Mesendoderm (in vitro differentiated cells): ENCODE results near the gene KLHDC7A.

Experiments
- DNase-seq: peaks from one replicate; pipeline ENCODE4 v3.0.0; 2013
- H2AK5ac ChIP-seq: 2 replicates; pipeline ENCODE4 v1.6.1; 2013; ENCODE audit warnings: low read length, inconsistent platforms
- H2BK120ac ChIP-seq: 2 replicates; pipeline ENCODE4 v1.6.1; 2013; ENCODE audit warnings: low read depth, mild to moderate bottlenecking, low read length, moderate library complexity, mixed read lengths
- H2BK15ac ChIP-seq: replicated peaks from 2 replicates; pipeline ENCODE4 v1.6.1; 2013; ENCODE audit warnings: low read depth, mild to moderate bottlenecking, moderate library complexity
- H2BK5ac ChIP-seq: 2 replicates; pipeline ENCODE4 v1.6.1; 2013; ENCODE audit warnings: low read length, inconsistent platforms
- H3K18ac ChIP-seq: 2 replicates; pipeline ENCODE4 v1.6.1; 2013; ENCODE audit warnings: mild to moderate bottlenecking, low read length, mixed read lengths
- H3K23ac ChIP-seq: one replicate; pipeline ENCODE4 v1.6.1; 2013; ENCODE audit warnings: low read length
- H3K27ac ChIP-seq: 2 replicates; pipeline ENCODE4 v1.5.1; 2013; ENCODE audit warnings: low read depth, mild to moderate bottlenecking, inconsistent platforms, low read length, moderate library complexity
- H3K27me3 ChIP-seq: 2 replicates; pipeline ENCODE4 v1.6.1; 2013; ENCODE audit warnings: low read length, control low read depth, mild to moderate bottlenecking, inconsistent platforms; ENCODE audit not compliant: insufficient read depth, poor library complexity
- H3K36me3 ChIP-seq: 2 replicates; pipeline ENCODE4 v1.6.1; 2013; ENCODE audit warnings: low read length, inconsistent platforms; ENCODE audit not compliant: control insufficient read depth, insufficient read depth
- H3K4ac ChIP-seq: one replicate; pipeline ENCODE4 v1.6.1; 2013; ENCODE audit warnings: low read depth, mild to moderate bottlenecking, low read length, moderate library complexity
- H3K4me1 ChIP-seq: 2 replicates; pipeline ENCODE4 v1.6.1; 2013; ENCODE audit warnings: low read depth, low read length, inconsistent platforms; ENCODE audit not compliant: control insufficient read depth
- H3K4me2 ChIP-seq: 2 replicates; pipeline ENCODE4 v1.6.1; 2013; ENCODE audit warnings: low read length
- H3K4me3 ChIP-seq: 2 replicates; pipeline ENCODE4 v1.5.1; 2013; ENCODE audit warnings: mild to moderate bottlenecking, low read length
- H3K56ac ChIP-seq: one replicate; pipeline ENCODE4 v1.6.1; 2013; ENCODE audit warnings: low read length
- H3K79me1 ChIP-seq: 2 replicates; pipeline ENCODE4 v1.6.1; 2013; ENCODE audit warnings: low read length, inconsistent platforms
- H3K79me2 ChIP-seq: 2 replicates; pipeline ENCODE4 v1.6.1; 2013; ENCODE audit warnings: mild to moderate bottlenecking, low read length; ENCODE audit not compliant: control insufficient read depth, insufficient read depth
- H3K9ac ChIP-seq: 2 replicates; pipeline ENCODE4 v1.6.1; 2013; ENCODE audit warnings: low read length, inconsistent platforms
- H4K5ac ChIP-seq: one replicate; pipeline ENCODE4 v1.6.1; 2013; ENCODE audit warnings: low read length
- H4K8ac ChIP-seq: one replicate; pipeline ENCODE4 v1.6.1; 2013; ENCODE audit warnings: low read depth, mild to moderate bottlenecking, control low read depth, low read length, moderate library complexity
- WGBS: extraction: QIAGEN DNeasy Blood & Tissue Kit; methylation state at CpG from one replicate; pipeline ENCODE4 v1.1.7; 2013; ENCODE audit warnings: low lambda C conversion rate, missing lambda C conversion rate; ENCODE audit not compliant: insufficient coverage; ENCODE audit errors: extremely low coverage; 5-methylcytosine and 5-hydroxymethylcytosine counted together

Gene KLHDC7A

DNA sequence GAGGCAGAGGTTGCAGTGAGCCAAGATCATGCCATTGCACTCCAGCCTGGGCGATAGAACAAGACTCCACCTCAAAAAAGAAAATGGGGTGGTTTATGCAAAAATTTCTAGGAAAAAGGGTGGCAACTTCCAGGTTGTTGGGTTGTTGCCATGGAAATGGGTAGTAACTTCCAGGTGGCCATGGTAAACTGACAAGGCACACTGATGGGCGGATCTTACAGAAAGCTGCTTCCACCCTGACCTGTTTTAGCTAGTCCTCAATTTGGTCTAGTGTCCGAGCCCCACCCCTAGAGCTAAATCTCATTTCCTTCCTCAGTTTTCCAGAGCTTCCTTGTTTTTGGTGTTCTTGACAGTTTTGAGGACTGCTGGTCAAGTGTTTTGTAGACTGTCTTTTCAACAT is 13.6 kb downstream of the KLHDC7A start:
- WGBS = no CpG with 5 or more reads among the region's 3 CpGs
- H2BK15ac ChIP-seq = no peak overlapping the region
- no peak overlapping the region for H4K5ac ChIP-seq
- no peak for DNase-seq
- H2AK5ac ChIP-seq = no peak overlapping the region
- H3K18ac ChIP-seq = no peak overlapping the region
- no peaks in the 10 kb centered on the region for H3K27me3 ChIP-seq
- no peaks in the 10 kb centered on the region for H3K4me1 ChIP-seq
- no peaks in the 10 kb centered on the region for H3K79me2 ChIP-seq
- no peak overlapping the region for H3K9ac ChIP-seq
- no peaks in the 10 kb centered on the region for H3K36me3 ChIP-seq
- H3K23ac ChIP-seq = no peak overlapping the region
- H3K79me1 ChIP-seq = no peaks in the 10 kb centered on the region
- H3K4ac ChIP-seq = no peak overlapping the region
- H3K27ac ChIP-seq = no peak overlapping the region
- H2BK5ac ChIP-seq = no peak overlapping the region
- H3K56ac ChIP-seq = no peak overlapping the region
- no peak overlapping the region for H4K8ac ChIP-seq
- H2BK120ac ChIP-seq = no peak overlapping the region
- H3K4me3 ChIP-seq = no peak overlapping the region
- no peak overlapping the region for H3K4me2 ChIP-seq

DNA sequence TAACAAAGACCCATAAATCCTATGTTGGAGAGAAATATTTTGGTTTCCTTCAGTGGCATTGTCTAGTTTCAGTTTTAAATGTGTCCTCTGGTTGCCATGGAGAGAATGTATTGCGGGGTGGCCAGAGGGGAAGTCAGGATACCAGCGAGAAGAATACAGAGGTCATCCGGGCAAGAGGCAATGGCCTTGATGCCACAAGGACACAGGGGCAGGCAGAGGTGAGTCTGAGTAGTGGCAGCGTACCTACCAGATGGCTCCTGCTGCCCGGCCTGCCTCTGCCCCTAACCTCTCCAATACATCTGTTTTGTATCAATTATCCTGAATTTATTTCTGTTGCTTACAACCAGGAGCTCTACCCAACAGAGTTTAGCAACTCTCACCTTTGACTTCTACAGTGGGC is 14.9 kb downstream of the KLHDC7A start:
- H2BK120ac ChIP-seq = no peak overlapping the region
- H4K8ac ChIP-seq = no peak overlapping the region
- no peak overlapping the region for H2AK5ac ChIP-seq
- H3K18ac ChIP-seq = no peak overlapping the region
- H3K4me3 ChIP-seq = no peak overlapping the region
- H3K23ac ChIP-seq = no peak overlapping the region
- H3K9ac ChIP-seq = no peak overlapping the region
- H3K79me2 ChIP-seq = no peaks in the 10 kb centered on the region
- no CpG with 5 or more reads among the region's 5 CpGs for WGBS
- H3K4me2 ChIP-seq = no peak overlapping the region
- no peak overlapping the region for H2BK15ac ChIP-seq
- H3K4me1 ChIP-seq = no peaks in the 10 kb centered on the region
- no peak overlapping the region for H2BK5ac ChIP-seq
- no peaks in the 10 kb centered on the region for H3K36me3 ChIP-seq
- H3K27ac ChIP-seq = peak overlapping the region; percentile 29
- no peak overlapping the region for H4K5ac ChIP-seq
- no peaks in the 10 kb centered on the region for H3K79me1 ChIP-seq
- H3K56ac ChIP-seq = peak overlapping the region; percentile 49
- no peak overlapping the region for H3K4ac ChIP-seq
- H3K27me3 ChIP-seq = no peaks in the 10 kb centered on the region
- no peak for DNase-seq

DNA sequence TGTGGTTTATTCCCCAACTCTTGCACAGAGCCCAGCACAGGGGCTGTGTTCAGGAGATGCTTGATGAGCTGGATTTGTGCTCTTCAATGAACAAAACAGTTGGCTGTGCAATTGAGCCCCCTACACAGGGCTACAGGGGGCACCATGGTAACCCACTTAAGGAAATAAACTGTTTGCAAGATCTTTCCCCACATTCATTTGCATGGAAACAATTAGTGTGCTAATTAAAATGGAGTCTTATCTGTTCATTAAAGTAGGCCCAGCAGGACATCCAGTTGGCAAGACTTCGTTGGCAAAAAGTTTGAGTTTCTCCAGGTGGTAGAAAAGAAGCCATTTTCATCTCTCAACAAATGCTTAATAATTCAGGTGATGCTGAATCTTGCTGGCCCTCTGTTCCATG is 15.3 kb downstream of the KLHDC7A start:
- no peak overlapping the region for H4K8ac ChIP-seq
- no peak overlapping the region for H3K4ac ChIP-seq
- WGBS = no CpG with 5 or more reads among the region's 1 CpG
- H3K23ac ChIP-seq = no peak overlapping the region
- no peak overlapping the region for H3K18ac ChIP-seq
- no peak overlapping the region for H3K56ac ChIP-seq
- no peaks in the 10 kb centered on the region for H3K27me3 ChIP-seq
- H3K4me3 ChIP-seq = no peak overlapping the region
- no peak overlapping the region for H3K4me2 ChIP-seq
- peak; percentile 68 for DNase-seq
- no peak overlapping the region for H2BK120ac ChIP-seq
- H2BK15ac ChIP-seq = no peak overlapping the region
- no peaks in the 10 kb centered on the region for H3K79me2 ChIP-seq
- peak overlapping the region; percentile 30 for H3K27ac ChIP-seq
- no peaks in the 10 kb centered on the region for H3K79me1 ChIP-seq
- H3K4me1 ChIP-seq = no peaks in the 10 kb centered on the region
- H3K9ac ChIP-seq = no peak overlapping the region
- no peak overlapping the region for H2BK5ac ChIP-seq
- H2AK5ac ChIP-seq = no peak overlapping the region
- no peaks in the 10 kb centered on the region for H3K36me3 ChIP-seq
- H4K5ac ChIP-seq = no peak overlapping the region

DNA sequence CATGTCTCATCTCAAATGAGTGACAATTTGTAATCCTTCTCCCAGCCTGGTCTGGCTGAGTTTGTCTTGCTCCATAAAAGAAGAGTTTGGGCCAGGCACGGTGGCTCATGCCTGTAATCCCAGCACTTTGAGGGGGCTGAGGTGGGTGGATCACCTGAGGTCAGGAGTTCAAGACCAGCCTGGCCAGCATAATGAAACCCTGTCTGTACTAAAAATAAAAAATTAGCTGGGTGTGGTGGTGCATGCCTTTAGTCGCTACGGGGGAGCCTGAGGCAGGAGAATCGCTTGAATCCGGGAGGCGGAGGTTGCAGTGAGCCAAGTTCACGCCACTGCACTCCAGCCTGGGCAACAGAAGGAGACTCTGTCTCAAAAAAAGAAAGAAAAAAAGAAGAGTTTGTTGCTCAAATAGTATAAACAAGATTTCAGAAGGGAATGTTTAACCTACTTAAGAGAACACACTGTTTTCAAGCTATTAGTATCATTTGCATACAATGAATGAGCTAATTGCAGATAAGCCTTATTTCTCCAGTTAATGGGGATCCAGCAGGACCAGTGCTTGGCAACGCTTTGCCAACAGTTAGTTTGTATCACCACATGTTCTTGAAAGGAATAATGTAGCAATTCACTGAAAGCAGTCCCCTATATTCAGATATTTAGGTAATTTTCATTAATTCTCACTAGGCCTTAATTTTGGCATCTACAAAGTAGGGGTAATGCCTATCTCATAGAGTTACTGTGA is 15.9 kb downstream of the KLHDC7A start:
- Histone ChIP-seq H4K5ac (no peak overlapping the region), H3K27me3 (no peaks in the 10 kb centered on the region), H3K4me3 (no peak overlapping the region), H3K4me2 (no peak overlapping the region), H3K27ac (peak overlapping the region; percentile 30), H3K23ac (no peak overlapping the region), H4K8ac (no peak overlapping the region), H2AK5ac (no peak overlapping the region), H3K79me2 (no peaks in the 10 kb centered on the region), H2BK15ac (no peak overlapping the region), H3K56ac (no peak overlapping the region), H3K4me1 (no peaks in the 10 kb centered on the region), H3K36me3 (no peaks in the 10 kb centered on the region), H3K4ac (no peak overlapping the region), H2BK5ac (no peak overlapping the region), H3K18ac (no peak overlapping the region), H2BK120ac (no peak overlapping the region), H3K9ac (no peak overlapping the region), H3K79me1 (no peaks in the 10 kb centered on the region)
- DNase-seq = peak; percentile 70
- no CpG with 5 or more reads among the region's 8 CpGs for WGBS

DNA sequence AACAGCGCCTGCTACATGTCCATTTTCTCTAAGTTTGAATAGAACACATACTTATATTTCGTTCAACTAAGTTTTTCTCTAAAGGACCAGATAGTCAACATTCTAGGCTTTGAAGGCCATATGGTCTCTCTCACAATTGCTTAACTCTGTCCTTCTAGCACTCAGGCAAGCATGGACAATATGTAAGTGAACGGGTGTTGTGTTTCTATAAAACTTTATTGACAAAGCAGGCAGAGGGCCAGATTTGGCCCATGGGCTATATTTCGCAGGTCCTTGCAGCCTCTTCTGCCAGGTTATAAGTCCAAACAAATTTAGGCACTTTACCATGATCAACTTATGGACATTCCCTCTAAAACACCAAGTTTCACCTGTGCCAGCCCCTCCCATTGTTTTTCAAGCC is 21.1 kb downstream of the KLHDC7A start:
- WGBS = no CpG with 5 or more reads among the region's 4 CpGs
- Histone ChIP-seq H3K56ac (no peak overlapping the region), H2BK5ac (no peak overlapping the region), H3K9ac (no peak overlapping the region), H3K36me3 (no peaks in the 10 kb centered on the region), H2AK5ac (no peak overlapping the region), H3K4ac (no peak overlapping the region), H2BK120ac (no peak overlapping the region), H3K27me3 (no peaks in the 10 kb centered on the region), H4K5ac (no peak overlapping the region), H3K4me1 (no peaks in the 10 kb centered on the region), H3K4me2 (no peak overlapping the region), H4K8ac (no peak overlapping the region), H3K18ac (no peak overlapping the region), H2BK15ac (no peak overlapping the region), H3K79me1 (no peaks in the 10 kb centered on the region), H3K27ac (no peak overlapping the region), H3K4me3 (no peak overlapping the region), H3K79me2 (no peaks in the 10 kb centered on the region), H3K23ac (no peak overlapping the region)
- DNase-seq = no peak

DNA sequence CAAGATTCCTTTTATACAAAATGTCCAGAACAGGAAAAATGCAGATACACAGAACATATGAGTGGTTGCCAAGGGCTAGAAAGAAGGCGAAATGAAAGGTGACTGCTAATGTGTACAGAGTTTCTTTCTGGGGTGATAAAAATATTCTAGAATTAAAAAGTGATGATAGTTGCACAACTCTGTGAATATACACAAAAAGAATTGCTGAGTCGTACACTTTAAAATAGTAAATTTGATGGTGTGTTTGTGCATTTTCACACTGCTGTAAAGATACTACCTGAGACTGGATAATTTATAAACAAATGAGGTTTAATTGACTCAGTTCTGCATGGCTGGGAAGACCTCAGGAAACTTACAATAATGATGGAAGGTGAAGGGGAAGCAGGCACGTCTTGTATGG is 23.9 kb downstream of the KLHDC7A start:
- Histone ChIP-seq H2BK15ac (no peak overlapping the region), H4K8ac (no peak overlapping the region), H3K23ac (no peak overlapping the region), H3K79me1 (no peaks in the 10 kb centered on the region), H3K9ac (no peak overlapping the region), H3K4me1 (no peaks in the 10 kb centered on the region), H2AK5ac (no peak overlapping the region), H3K4me2 (no peak overlapping the region), H3K79me2 (no peaks in the 10 kb centered on the region), H2BK120ac (no peak overlapping the region), H3K27me3 (no peaks in the 10 kb centered on the region), H4K5ac (no peak overlapping the region), H3K56ac (no peak overlapping the region), H3K4me3 (no peak overlapping the region), H3K36me3 (no peaks in the 10 kb centered on the region), H3K4ac (no peak overlapping the region), H3K18ac (no peak overlapping the region), H3K27ac (no peak overlapping the region), H2BK5ac (no peak overlapping the region)
- no peak for DNase-seq
- WGBS = no CpG with 5 or more reads among the region's 3 CpGs
